HG02798 (cell line): ENCODE results near the gene AKAP5.

Experiments used
- ATAC-seq: cut with Tn5 transposase; IDR thresholded peaks from one replicate; pipeline ENCODE4 v1.9.1; 2021; ENCODE audit warnings: mild to moderate bottlenecking; ENCODE audit not compliant: unreplicated experiment, poor library complexity

Gene AKAP5

GRCh38 chr14:64522591-64523355, 57.5 kb downstream of the AKAP5 start:
- ATAC-seq = no peak
